CD4-positive, alpha-beta T cell treated with Interleukin-15 for 4 hours (primary cell): Measurements from ENCODE around the gene ATAD2B.
A peak's percentile ranks its signal among the peaks of the same experiment; 100 is the strongest.

Experiments used
- DNase-seq: peaks from one replicate; pipeline ENCODE4 v3.0.0-alpha.2; 2020; ENCODE audit warnings: low spot score

Gene ATAD2B

GRCh38 chr2:23836971-23837565, 89.9 kb downstream of the ATAD2B start:
- no peak for DNase-seq

GRCh38 chr2:23836505-23836904, 90.4 kb downstream of the ATAD2B start:
- DNase-seq, result no peak

GRCh38 chr2:23835988-23836387, 90.9 kb downstream of the ATAD2B start:
- no peak for DNase-seq

- DNase-seq, result no peak
Measured at GRCh38 chr2:23835423-23835822, 91.5 kb downstream of the ATAD2B start.

- DNase-seq, result no peak
Measured at GRCh38 chr2:23828986-23829385, 97.9 kb downstream of the ATAD2B start.

GRCh38 chr2:23828256-23828980, 98.5 kb downstream of the ATAD2B start:
- DNase-seq, result no peak

GRCh38 chr2:23827287-23827686, 99.6 kb downstream of the ATAD2B start:
- DNase-seq, result no peak

GRCh38 chr2:23826771-23827170, 100.2 kb downstream of the ATAD2B start:
- no peak for DNase-seq

- DNase-seq, result no peak
Measured at GRCh38 chr2:23826040-23826439, 100.9 kb downstream of the ATAD2B start.

GRCh38 chr2:23824777-23825212, 102.1 kb downstream of the ATAD2B start:
- peak; percentile 59 for DNase-seq

- DNase-seq, result no peak
Measured at GRCh38 chr2:23823863-23824262, 103.1 kb downstream of the ATAD2B start.

GRCh38 chr2:23814963-23815362, 112.0 kb downstream of the ATAD2B start:
- no peak for DNase-seq

- DNase-seq, result no peak
Measured at GRCh38 chr2:23813438-23813837, 113.5 kb downstream of the ATAD2B start.

- no peak for DNase-seq
Measured at GRCh38 chr2:23809150-23809549, 117.8 kb downstream of the ATAD2B start.

GRCh38 chr2:23806665-23807249, 120.2 kb downstream of the ATAD2B start:
- DNase-seq, result no peak

- DNase-seq, result no peak
Measured at GRCh38 chr2:23806201-23806600, 120.7 kb downstream of the ATAD2B start.

- no peak for DNase-seq
Measured at GRCh38 chr2:23803965-23804542, 122.9 kb downstream of the ATAD2B start.

- no peak for DNase-seq
Measured at GRCh38 chr2:23803264-23803964, 123.5 kb downstream of the ATAD2B start.

GRCh38 chr2:23801396-23801795, 125.5 kb downstream of the ATAD2B start:
- DNase-seq, result no peak

- DNase-seq, result no peak
Measured at GRCh38 chr2:23794234-23794633, 132.7 kb downstream of the ATAD2B start.

- DNase-seq, result no peak
Measured at GRCh38 chr2:23793476-23793875, 133.4 kb downstream of the ATAD2B start.

GRCh38 chr2:23791030-23791429, 135.9 kb downstream of the ATAD2B start:
- DNase-seq, result no peak
